CD4-positive, alpha-beta T cell (primary cell): Measurements from ENCODE around the gene KLK4. TPM values are rescaled to one million over a fixed set of nuclear protein-coding genes. Genes with fewer than 3 reads are reported as not detected.

Experiments used
- ATAC-seq: fragments of 200-7000 bp; cut with Tn5 transposase; one replicate; pipeline ENCODE4 v1.10.0; 2022; ENCODE audit warnings: mild to moderate bottlenecking; ENCODE audit not compliant: poor library complexity
- CTCF ChIA-PET: fragments of 350-600 bp; sonication (Branson Sonifier 250); formaldehyde crosslinking; loops from one replicate; lab custom pipeline; 2021; ENCODE audit warnings: antibody characterized with exemption, inconsistent platforms; lab: Charles Lee
- POLR2A ChIA-PET: fragments of 350-600 bp; sonication (Branson Sonifier 250); formaldehyde crosslinking; loops from one replicate; lab custom pipeline; 2021; ENCODE audit warnings: antibody characterized with exemption, inconsistent platforms; lab: Charles Lee
- DNase-seq, 14 experiments: peaks; one replicate each; pipeline ENCODE4 v3.0.0-alpha.2; 2013 to 2020; ENCODE audit warnings: mixed read lengths in 2 of 14
- H3K27ac ChIP-seq, 2 donors: one replicate each; pipeline versions ENCODE4 v1.5.1 to v1.7.0; 2013; ENCODE audit warnings: low read length in 2 of 2, low read depth in 1 of 2, mild to moderate bottlenecking in 1 of 2
- H3K27me3 ChIP-seq, 2 experiments: 1 replicate in 1 of 2; 2 replicates in 1 of 2; pipeline versions ENCODE4 v1.6.1 to v1.7.0; 2013; ENCODE audit warnings: low read length in 2 of 2, control low read depth in 1 of 2, mild to moderate bottlenecking in 1 of 2, moderate library complexity in 1 of 2; ENCODE audit not compliant: insufficient read depth in 2 of 2, control insufficient read depth in 1 of 2
- H3K36me3 ChIP-seq: one replicate; pipeline ENCODE4 v1.6.1; 2013; ENCODE audit warnings: low read length, control low read depth; ENCODE audit not compliant: insufficient read depth
- H3K4me1 ChIP-seq: one replicate; pipeline ENCODE4 v1.6.1; 2013; ENCODE audit warnings: low read length, control low read depth; ENCODE audit not compliant: insufficient read depth
- H3K4me3 ChIP-seq: one replicate; pipeline ENCODE4 v1.5.1; 2013; ENCODE audit warnings: mild to moderate bottlenecking, low read length, moderate library complexity
- H3K9me3 ChIP-seq, 2 experiments: 1 replicate in 1 of 2; 2 replicates in 1 of 2; pipeline versions ENCODE4 v1.6.1 to v1.7.0; 2013; ENCODE audit warnings: low read length in 2 of 2, mild to moderate bottlenecking in 2 of 2, control low read depth in 1 of 2, moderate library complexity in 1 of 2; ENCODE audit not compliant: control insufficient read depth in 1 of 2, insufficient read depth in 1 of 2
- H3K27ac Mint-ChIP-seq: one replicate; pipeline ENCODE4 v1.8.0; 2020; ENCODE audit warnings: mixed read lengths
- H3K27me3 Mint-ChIP-seq: one replicate; pipeline ENCODE4 v1.8.0; 2021; ENCODE audit warnings: mixed read lengths
- H3K36me3 Mint-ChIP-seq: one replicate; pipeline ENCODE4 v1.8.0; 2021; ENCODE audit warnings: low read depth, mixed read lengths
- H3K4me1 Mint-ChIP-seq: one replicate; pipeline ENCODE4 v1.8.0; 2021; ENCODE audit warnings: low read depth, mixed read lengths
- H3K4me3 Mint-ChIP-seq: one replicate; pipeline ENCODE4 v1.8.0; 2020; ENCODE audit warnings: mild to moderate bottlenecking, mixed read lengths
- H3K9me3 Mint-ChIP-seq: one replicate; pipeline ENCODE4 v1.8.0; 2020; ENCODE audit warnings: mixed read lengths
- intact Hi-C, 2 experiments: fragments of 100-400 bp; cut with DNase I in 1 of 2; cut with micrococcal nuclease in 1 of 2; formaldehyde crosslinking; loops; one replicate each; pipeline versions ENCODE4 v1.15.1 to v1.9.0; 2023 to 2025; cut with DNase I, micrococcal nuclease
- total RNA-seq, 174 experiments: library from RNA in 2 of 174; stranded (reverse) in 2 of 174; gene quantifications; one replicate each; pipeline ENCODE4 v1.2.3 and lab custom pipeline; 2021 to 2026
- TF ChIP-seq, protein P1 (sequence below): fragments of 200-600 bp; IDR thresholded peaks from one replicate; pipeline ENCODE4 v1.8.0; 2022; ENCODE audit warnings: antibody characterized with exemption, mild to moderate bottlenecking

Gene KLK4
- total RNA-seq, 2 experiments from 2014 or later: not detected

DNA sequence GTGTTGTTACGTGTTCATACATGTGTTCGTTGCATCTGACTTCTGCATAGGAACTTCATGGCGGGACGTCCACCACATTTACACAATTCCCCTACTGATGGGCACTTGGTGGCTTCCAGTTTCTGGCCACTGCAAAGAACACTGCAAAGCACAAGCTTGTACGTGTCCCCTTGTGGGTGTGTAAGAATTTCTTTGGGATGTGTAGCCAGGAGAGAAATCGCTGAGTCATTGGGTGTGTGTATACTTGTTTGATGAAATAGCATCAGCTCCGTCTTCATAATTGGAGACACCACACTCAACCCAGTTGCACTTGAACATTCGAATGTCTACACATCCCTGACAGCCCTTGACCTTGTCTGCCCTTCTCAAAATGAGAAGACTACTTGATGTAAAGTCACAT is 22.4 kb upstream of the KLK4 start:
- ATAC-seq (no peak), DNase-seq (no peak)
- CTCF ChIA-PET: no interaction called here
- H3K27ac Mint-ChIP-seq: no peak overlapping the region
- no peaks in the 10 kb centered on the region for H3K36me3 Mint-ChIP-seq
- H3K9me3 ChIP-seq: no peaks in the 10 kb centered on the region
- TF ChIP-seq, protein P1, sequence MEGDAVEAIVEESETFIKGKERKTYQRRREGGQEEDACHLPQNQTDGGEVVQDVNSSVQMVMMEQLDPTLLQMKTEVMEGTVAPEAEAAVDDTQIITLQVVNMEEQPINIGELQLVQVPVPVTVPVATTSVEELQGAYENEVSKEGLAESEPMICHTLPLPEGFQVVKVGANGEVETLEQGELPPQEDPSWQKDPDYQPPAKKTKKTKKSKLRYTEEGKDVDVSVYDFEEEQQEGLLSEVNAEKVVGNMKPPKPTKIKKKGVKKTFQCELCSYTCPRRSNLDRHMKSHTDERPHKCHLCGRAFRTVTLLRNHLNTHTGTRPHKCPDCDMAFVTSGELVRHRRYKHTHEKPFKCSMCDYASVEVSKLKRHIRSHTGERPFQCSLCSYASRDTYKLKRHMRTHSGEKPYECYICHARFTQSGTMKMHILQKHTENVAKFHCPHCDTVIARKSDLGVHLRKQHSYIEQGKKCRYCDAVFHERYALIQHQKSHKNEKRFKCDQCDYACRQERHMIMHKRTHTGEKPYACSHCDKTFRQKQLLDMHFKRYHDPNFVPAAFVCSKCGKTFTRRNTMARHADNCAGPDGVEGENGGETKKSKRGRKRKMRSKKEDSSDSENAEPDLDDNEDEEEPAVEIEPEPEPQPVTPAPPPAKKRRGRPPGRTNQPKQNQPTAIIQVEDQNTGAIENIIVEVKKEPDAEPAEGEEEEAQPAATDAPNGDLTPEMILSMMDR: no peak
- H3K27me3 Mint-ChIP-seq: peaks cover 51% of the 10 kb centered on the region
- no peak overlapping the region for H3K4me3 Mint-ChIP-seq
- POLR2A ChIA-PET: no interaction called here
- intact Hi-C loops: loop anchor here in 1 of 2 experiments (10.0 kb wide), 1 partner anchor 321 kb away; the partner anchor contains the start of gene SIGLECL1
- H3K9me3 Mint-ChIP-seq: no peaks in the 10 kb centered on the region
- H3K27ac ChIP-seq: no peak overlapping the region
- H3K36me3 ChIP-seq: no peaks in the 10 kb centered on the region
- no peak overlapping the region for H3K4me3 ChIP-seq
- no peaks in the 10 kb centered on the region for H3K4me1 ChIP-seq
- H3K4me1 Mint-ChIP-seq: peaks cover 5% of the 10 kb centered on the region
- peaks cover 15 to 20% of the 10 kb centered on the region in 2 experiments for H3K27me3 ChIP-seq

GRCh38 chr19:50932690-50933083 is 21.5 kb upstream of the KLK4 start:
- ChIA-PET CTCF (no interaction called here), POLR2A (no interaction called here)
- H3K4me1 ChIP-seq: no peaks in the 10 kb centered on the region
- ATAC-seq (no peak), DNase-seq (no peak)
- H3K27ac ChIP-seq: no peak overlapping the region
- peaks cover 15 to 20% of the 10 kb centered on the region in 2 experiments for H3K27me3 ChIP-seq
- no peak overlapping the region for H3K4me3 Mint-ChIP-seq
- H3K36me3 Mint-ChIP-seq: no peaks in the 10 kb centered on the region
- peaks cover 5% of the 10 kb centered on the region for H3K4me1 Mint-ChIP-seq
- peaks cover 55% of the 10 kb centered on the region for H3K27me3 Mint-ChIP-seq
- no peaks in the 10 kb centered on the region for H3K9me3 ChIP-seq
- no peak overlapping the region for H3K4me3 ChIP-seq
- H3K36me3 ChIP-seq: no peaks in the 10 kb centered on the region
- no peaks in the 10 kb centered on the region for H3K9me3 Mint-ChIP-seq
- no peak overlapping the region for H3K27ac Mint-ChIP-seq
- intact Hi-C loops: loop anchor here in 1 of 2 experiments (10.0 kb wide), 1 partner anchor 322 kb away; the partner anchor contains the start of gene SIGLECL1
- TF ChIP-seq, protein P1: no peak

DNA sequence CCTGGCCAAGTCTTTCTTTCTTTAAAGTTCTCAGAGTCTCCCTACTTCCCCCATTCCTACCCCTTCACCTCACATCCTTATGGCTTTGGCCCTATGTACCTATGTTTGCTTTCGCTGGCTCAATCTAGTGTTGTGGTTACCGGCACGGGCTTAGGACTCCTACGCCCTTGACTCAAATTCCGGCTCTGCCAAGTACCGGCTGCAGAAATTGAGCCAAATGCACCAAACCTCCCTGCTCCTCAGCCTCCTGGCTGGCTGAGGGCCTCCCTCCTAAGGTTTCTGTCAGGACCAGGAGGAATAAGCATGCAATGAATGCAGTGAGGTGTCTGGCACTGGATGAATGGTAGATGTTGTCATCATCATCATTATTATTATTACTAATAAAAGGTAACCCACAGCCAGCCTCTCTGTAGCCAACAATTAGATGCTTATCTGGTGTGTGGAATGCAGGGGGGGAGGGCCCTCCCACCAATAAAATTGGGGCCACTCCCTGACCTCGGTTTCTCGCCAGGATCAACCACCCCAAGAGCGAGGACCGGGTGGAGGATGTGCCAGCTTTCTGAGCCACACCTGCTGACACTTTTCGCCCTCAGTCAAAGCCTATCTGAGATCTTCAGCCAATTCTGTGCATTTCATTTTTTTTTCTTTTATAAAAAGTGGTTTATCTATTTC is 21.0 kb upstream of the KLK4 start:
- no peak overlapping the region for H3K27ac Mint-ChIP-seq
- no peak overlapping the region for H3K4me3 ChIP-seq
- no peak overlapping the region for H3K27ac ChIP-seq
- POLR2A ChIA-PET: no interaction called here
- H3K36me3 ChIP-seq: no peaks in the 10 kb centered on the region
- H3K9me3 ChIP-seq: no peaks in the 10 kb centered on the region
- DNase-seq (no peak), ATAC-seq (no peak)
- H3K27me3 ChIP-seq: peaks cover 15 to 20% of the 10 kb centered on the region in 2 experiments
- peaks cover 5% of the 10 kb centered on the region for H3K4me1 Mint-ChIP-seq
- TF ChIP-seq, protein P1: no peak
- no peaks in the 10 kb centered on the region for H3K4me1 ChIP-seq
- H3K9me3 Mint-ChIP-seq: no peaks in the 10 kb centered on the region
- intact Hi-C loops: loop anchor here in 1 of 2 experiments (10.0 kb wide), 1 partner anchor 323 kb away; the partner anchor contains the start of gene SIGLECL1
- H3K27me3 Mint-ChIP-seq: peaks cover 55% of the 10 kb centered on the region
- H3K4me3 Mint-ChIP-seq: no peak overlapping the region
- CTCF ChIA-PET: no interaction called here
- H3K36me3 Mint-ChIP-seq: no peaks in the 10 kb centered on the region
